ENCODE measurements around the gene MID2.

- TF ChIP-seq CTCF (conservative IDR thresholded peaks at IDR 0.05; ENCODE audit: low read depth, low read length) (no peak), EZH2 (IDR thresholded peaks at IDR 0.05; ENCODE audit: borderline replicate concordance, low read depth, low read length, poor library complexity, severe bottlenecking) (no peak)
These were observed at the start of gene MID2 for GRCh38 chrX:107825698-107826237.
